Panc1 (cell line): Measurements from ENCODE around the gene ATP9A.

ENCODE experiments used
- TF ChIP-seq, protein P1 (sequence below): fragments of 450-650 bp; IDR thresholded peaks from 2 replicates; pipeline ENCODE4 v1.5.1; 2017; ENCODE audit warnings: mild to moderate bottlenecking
- TF ChIP-seq, protein P2 (sequence below), 2 experiments: IDR thresholded peaks; 2 replicates each; pipeline ENCODE4 v1.6.1; 2011 to 2012; ENCODE audit warnings: low read depth in 2 of 2, control low read depth in 1 of 2, low read length in 1 of 2, mild to moderate bottlenecking in 1 of 2, moderate library complexity in 1 of 2; ENCODE audit not compliant: insufficient read depth in 1 of 2

DNA sequence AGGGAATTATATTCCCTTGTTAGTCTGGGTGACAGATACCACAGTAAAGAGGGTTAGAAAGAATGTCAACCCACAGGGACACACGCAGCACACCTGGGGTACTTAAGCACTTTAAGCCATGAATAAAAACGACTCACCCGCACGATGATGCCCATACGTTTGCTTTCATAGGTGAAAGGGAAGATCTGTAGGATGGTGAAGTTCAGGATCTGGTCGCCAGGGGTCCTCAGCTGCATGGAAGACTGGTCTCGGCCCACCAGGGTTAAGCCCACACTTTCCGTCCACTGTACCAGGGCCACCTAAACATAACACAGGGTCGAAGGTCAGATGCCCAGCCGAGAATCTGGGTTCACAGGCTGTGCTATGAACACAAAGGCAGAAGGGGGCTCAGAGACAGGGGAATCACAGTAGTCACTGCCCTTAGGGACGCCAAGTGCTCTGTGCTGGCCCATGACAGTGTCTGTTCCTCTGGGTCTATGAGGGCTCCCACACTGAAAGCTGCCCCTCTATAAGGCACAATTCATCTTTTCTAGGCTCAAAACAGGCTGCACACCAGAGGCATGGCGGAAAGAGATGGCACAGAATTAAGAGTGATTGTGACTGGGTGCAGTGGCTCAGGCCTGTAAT, 128.9 kb downstream of the ATP9A start:
- TF ChIP-seq, protein P1, sequence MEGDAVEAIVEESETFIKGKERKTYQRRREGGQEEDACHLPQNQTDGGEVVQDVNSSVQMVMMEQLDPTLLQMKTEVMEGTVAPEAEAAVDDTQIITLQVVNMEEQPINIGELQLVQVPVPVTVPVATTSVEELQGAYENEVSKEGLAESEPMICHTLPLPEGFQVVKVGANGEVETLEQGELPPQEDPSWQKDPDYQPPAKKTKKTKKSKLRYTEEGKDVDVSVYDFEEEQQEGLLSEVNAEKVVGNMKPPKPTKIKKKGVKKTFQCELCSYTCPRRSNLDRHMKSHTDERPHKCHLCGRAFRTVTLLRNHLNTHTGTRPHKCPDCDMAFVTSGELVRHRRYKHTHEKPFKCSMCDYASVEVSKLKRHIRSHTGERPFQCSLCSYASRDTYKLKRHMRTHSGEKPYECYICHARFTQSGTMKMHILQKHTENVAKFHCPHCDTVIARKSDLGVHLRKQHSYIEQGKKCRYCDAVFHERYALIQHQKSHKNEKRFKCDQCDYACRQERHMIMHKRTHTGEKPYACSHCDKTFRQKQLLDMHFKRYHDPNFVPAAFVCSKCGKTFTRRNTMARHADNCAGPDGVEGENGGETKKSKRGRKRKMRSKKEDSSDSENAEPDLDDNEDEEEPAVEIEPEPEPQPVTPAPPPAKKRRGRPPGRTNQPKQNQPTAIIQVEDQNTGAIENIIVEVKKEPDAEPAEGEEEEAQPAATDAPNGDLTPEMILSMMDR: peak; percentile 93
- TF ChIP-seq, protein P2, sequence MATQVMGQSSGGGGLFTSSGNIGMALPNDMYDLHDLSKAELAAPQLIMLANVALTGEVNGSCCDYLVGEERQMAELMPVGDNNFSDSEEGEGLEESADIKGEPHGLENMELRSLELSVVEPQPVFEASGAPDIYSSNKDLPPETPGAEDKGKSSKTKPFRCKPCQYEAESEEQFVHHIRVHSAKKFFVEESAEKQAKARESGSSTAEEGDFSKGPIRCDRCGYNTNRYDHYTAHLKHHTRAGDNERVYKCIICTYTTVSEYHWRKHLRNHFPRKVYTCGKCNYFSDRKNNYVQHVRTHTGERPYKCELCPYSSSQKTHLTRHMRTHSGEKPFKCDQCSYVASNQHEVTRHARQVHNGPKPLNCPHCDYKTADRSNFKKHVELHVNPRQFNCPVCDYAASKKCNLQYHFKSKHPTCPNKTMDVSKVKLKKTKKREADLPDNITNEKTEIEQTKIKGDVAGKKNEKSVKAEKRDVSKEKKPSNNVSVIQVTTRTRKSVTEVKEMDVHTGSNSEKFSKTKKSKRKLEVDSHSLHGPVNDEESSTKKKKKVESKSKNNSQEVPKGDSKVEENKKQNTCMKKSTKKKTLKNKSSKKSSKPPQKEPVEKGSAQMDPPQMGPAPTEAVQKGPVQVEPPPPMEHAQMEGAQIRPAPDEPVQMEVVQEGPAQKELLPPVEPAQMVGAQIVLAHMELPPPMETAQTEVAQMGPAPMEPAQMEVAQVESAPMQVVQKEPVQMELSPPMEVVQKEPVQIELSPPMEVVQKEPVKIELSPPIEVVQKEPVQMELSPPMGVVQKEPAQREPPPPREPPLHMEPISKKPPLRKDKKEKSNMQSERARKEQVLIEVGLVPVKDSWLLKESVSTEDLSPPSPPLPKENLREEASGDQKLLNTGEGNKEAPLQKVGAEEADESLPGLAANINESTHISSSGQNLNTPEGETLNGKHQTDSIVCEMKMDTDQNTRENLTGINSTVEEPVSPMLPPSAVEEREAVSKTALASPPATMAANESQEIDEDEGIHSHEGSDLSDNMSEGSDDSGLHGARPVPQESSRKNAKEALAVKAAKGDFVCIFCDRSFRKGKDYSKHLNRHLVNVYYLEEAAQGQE (IDR thresholded peaks at IDR 0.05; ENCODE audit: insufficient read depth in 1 of 2, low read depth in 2 of 2, low read length in 1 of 2): 0 out of 4 replicates have a peak, but pooled peaks of 1 of the 2 experiments have one; percentile 25
